GM21423 (cell line): ENCODE results near the gene CPED1.
"Not testable (repeated sequence)": the region's sequence is repeated elsewhere in the genome, so short reads cannot be mapped to it uniquely, and the experiment has no call there.

Experiments used
- ATAC-seq: cut with Tn5 transposase; IDR thresholded peaks from one replicate; pipeline ENCODE4 v1.9.1; 2021; ENCODE audit warnings: mild to moderate bottlenecking, moderate library complexity; ENCODE audit not compliant: unreplicated experiment

CPED1 gene

GRCh38 chr7:121167971-121168370, 179.5 kb downstream of the CPED1 start:
- ATAC-seq = no peak

DNA sequence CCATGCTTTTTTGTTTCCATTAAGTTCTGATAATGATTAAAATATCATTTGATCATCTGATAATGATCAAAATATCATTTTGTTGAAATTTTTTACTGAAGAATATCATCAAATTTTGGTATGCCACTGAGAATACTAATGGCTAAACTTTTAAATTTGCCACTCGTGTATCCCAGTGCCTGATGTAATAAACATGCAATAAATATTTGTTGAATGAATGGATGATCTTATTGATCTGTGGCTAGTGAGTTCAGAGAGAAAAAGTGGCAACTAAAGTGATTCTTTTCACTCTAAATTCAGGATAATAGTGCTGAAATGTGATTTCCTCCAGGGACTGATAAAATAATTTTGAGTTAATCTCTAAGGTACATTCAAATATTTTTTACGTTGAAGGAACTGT, 181.0 kb downstream of the CPED1 start:
- no peak for ATAC-seq

DNA sequence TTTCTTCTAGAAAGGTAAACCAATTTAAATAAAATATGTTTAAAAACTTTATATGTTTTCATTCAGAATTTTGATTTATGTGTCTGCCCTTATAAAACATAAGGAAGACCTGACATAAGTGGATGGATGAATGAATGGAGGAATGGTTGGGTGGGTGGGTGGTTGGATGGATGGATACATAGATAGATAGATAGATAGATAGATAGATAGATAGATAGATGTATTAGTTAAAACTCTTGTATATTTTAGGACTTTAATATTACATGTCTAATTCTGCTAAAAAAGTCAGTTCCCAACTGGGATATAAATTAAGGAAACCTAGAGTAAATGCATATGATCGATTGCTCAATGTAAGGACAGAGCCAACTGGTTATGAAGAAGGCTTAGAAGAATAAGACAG, 184.0 kb downstream of the CPED1 start:
- ATAC-seq = no peak

DNA sequence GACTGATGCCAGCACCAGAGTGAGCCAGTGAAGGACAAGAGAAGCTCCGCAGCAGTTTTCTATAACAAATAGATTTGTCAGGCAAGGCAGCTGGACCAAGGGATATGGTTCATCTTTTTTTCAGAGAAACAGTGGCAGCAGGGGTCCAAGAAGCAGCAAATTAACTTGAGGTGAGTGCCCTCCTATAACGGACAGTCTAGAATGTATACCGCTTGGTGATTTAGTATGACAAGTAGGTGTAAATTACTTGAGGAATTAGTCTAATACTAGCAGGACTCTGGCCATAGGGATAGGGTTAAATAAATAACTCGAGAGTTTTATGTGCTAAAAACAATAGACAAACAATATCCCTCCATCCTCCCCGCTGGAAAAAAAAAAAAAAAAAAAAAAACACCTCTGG, 187.3 kb downstream of the CPED1 start:
- no peak for ATAC-seq

DNA sequence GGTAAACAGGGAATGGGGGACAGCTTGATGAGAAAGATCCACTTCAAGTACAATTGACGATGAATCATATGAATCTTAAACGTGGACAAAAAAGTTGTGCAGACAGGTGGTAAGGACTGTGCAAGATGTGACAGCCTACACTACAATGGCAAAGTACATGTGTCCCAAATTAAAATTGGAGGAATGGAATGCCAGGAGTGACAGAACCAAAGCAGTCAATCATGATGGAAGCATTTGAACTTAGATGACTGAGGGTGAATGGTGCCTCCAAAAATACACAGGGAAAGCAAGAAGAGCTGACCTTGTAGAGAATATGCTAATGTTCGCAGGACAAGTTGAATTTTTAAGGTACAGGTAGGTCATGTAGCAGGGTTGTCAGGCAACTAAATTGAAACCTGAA, 189.9 kb downstream of the CPED1 start:
- ATAC-seq = no peak

DNA sequence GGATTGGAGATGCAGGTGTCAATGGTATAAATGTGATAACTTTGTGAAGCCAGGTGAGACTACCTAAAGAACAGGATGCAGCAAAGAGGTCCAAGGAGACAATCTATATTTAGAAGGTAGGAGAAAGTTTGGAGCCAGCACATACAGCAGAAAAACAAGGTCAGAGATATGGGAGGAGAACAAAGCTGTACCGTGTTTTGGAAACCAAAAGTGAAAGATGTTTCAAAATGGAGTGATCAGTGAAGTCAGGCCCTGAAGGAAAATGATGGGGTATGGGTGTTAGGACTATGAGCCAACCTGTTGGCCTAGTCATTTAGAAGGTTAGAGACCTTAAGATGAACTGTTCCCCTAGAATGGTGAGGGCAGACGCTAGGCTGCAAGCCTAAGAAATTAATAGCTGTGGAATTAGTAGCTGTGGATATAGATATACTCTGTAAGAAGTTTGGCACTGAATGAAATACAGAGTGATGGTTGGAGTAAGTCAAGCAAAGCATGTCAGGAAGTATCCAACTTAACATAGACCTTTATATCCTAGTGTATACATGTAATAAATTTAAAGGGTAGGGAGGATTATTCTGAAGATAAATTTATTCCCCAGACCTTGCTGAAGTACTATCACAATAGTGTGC, 190.5 kb downstream of the CPED1 start:
- peak; percentile 37 for ATAC-seq

DNA sequence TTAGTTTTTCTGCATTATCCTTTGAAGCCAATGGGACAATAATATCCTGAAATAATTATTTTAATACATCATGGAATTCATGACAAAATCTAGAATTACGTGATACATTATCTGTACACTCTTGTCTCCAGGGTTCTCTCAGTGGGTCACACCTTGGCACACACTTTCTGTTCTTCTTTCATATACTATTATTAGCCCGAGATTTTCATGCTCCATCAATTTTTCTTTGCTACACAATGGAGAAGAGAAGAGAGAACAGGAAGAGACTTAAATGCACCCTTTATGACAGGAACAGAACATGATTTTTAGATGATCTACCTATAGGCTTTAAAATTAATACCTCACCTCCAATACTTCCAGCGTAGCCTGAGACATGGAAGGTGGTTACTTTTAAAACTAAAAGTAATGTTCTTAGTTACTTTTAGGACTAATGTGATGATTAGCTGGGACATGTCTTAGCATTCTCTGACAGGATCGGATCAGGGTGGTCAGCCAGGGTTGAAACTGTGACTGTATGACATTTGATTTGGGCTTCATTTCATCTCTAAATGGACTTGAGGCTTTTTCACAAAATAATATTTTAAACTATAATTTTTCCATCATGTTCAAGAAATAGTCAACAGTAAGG, 192.0 kb downstream of the CPED1 start:
- ATAC-seq = peak; percentile 96

DNA sequence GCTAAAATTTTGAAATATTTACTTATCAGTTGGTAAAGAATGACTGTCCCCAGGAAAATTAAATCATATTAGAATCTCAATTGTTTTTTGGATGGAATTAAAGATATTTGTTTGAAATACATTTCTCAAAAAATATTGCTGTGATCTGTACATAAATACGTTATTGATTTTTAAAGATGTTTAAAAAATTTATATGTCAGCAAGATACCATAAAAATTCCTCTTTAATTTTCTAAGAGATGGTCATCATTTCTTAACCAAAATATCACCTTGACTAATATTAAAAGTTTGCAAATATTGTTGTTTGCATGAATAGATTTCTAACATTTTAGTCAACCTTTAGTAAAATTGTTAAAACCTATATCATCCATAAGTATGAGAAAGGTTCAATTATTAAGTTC, 192.8 kb downstream of the CPED1 start:
- ATAC-seq = no peak

DNA sequence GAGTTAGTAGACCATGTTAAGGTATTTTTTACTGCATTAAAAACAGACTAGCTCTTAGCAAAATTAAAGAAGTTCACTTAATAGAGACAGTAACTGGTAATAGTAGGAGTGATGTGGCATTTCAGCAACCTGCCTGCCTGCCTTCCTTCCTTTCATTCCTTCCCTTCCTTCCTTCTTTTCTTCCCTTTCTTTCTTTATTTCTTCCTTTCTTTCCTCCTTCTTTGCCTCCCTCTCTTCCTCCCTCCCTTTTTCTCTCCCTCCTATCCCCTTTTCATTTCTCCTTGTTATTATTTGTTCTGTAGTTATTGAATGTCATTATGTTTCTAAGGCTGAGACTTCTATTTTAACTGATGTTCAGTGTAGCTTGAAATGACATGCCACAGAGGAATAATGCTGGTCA, 193.8 kb downstream of the CPED1 start:
- ATAC-seq = no peak

DNA sequence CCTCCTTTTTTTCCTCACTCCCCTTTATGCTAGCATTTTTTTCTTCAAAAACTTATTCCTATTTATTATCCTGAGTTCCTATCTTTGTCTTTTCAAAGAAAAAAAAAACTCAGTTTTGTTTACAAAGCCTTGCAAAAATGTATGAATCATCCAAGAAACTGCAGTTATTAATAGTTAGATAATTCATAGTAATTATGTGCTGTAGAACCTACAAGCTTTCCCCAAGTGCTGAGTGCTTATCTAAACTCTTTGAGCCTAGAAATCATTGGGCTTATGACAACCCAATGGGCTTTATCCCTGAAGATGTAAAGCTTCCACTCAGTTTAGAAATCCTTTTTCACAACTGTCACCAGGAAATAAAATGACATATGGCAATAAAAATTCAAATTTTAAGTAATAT, 194.4 kb downstream of the CPED1 start:
- ATAC-seq = no peak

GRCh38 chr7:121183883-121184282, 195.4 kb downstream of the CPED1 start:
- ATAC-seq = not testable (repeated sequence)

GRCh38 chr7:121186746-121187145, 198.2 kb downstream of the CPED1 start:
- ATAC-seq = no peak

DNA sequence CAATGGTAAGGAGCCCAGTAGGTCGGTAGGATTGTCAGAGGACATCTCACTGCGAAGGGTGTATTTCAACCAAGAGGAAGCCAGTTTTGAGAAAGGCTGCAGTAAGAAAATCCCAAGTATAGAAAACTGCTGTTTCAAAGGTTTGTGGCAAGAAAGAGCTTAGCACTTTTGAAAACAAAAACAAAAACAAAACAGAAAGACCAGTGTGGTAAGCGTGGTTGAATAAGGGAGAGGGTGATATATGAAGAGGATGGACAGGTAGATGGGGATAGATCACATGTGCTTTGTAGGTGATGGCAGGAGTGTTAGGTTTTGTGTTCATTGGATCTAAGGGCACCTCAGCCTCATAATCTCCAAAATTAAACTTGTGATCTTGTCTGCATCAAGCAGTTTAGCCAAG, 198.7 kb downstream of the CPED1 start:
- ATAC-seq = peak; percentile 82

DNA sequence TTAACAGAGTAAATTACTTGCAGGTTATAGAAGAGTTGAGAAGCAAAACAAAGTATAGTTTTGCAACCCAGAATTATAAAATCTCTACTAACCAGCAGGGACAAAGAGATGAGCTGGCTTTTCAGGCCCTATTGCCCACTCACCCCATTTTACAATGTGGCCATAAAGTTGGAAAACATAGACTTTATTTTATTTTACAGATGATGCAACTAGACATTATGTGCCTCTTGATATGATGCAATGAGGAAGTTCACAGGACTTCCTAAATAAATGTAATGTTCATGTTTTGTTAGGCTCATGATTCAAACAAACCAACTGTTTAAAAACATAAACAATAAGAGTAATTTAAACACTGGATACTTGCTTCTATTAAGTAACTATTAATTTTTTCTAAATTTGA, 199.2 kb downstream of the CPED1 start:
- no peak for ATAC-seq

GRCh38 chr7:121192834-121193233, 204.3 kb downstream of the CPED1 start:
- no peak for ATAC-seq

DNA sequence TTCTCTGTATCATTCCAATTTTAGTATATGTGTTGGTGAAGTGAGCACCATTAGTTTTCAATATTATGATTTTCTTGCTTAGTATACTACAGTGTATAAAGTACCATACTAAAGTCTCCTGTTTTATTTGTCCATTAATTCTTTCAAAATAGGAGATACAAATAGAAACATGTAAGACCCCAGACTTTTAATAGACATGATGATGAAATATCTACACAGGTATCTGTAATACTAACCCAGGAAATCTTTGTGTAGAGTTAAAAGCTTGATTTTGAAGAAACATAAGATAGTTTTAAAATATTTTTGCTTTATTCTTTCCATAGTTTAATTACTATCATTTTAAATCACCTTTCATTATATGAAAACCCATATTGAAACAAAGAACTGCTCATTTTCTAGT, 206.5 kb downstream of the CPED1 start:
- ATAC-seq = no peak

GRCh38 chr7:121195874-121196273, 207.4 kb downstream of the CPED1 start:
- no peak for ATAC-seq

- ATAC-seq = no peak
Observed at GRCh38 chr7:121196286-121196685, 207.8 kb downstream of the CPED1 start.

DNA sequence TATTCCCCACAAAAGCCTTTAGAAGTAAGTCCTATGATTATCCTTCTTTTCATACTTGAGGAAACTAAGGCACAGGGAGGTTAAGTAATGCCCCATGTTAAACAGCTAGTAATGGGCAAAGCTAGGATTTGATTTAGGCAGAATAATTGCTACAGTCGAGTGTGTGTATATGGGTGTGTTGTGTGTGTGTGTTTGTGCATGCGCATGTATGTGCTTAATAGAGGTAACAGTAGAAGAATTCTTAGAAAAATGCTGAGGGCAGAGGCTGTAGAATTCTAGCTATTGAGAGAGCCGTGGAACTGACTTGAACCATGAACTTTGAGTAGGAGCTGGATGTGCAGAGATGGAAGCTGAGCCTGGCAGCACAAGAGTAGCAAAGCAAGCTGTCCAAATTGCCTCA, 208.9 kb downstream of the CPED1 start:
- no peak for ATAC-seq

DNA sequence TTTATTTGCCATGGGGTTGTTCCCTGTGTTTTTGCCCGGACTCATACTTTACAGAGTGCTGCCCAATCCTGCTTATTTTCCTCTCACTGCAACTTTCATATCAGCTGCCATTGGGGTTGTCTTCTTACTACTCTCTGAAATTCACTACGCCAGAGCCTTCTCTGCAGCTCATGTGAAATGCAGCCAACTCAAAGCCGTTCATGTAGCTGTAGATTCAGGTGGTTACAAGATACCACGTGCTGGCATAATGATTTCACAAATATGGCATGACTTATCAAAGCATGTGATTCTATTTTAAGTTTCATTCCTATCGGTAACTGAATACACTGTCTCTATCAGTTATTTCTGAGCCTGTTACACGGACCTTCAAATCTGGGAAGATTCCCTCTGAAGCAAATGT, 210.0 kb downstream of the CPED1 start:
- ATAC-seq = no peak

DNA sequence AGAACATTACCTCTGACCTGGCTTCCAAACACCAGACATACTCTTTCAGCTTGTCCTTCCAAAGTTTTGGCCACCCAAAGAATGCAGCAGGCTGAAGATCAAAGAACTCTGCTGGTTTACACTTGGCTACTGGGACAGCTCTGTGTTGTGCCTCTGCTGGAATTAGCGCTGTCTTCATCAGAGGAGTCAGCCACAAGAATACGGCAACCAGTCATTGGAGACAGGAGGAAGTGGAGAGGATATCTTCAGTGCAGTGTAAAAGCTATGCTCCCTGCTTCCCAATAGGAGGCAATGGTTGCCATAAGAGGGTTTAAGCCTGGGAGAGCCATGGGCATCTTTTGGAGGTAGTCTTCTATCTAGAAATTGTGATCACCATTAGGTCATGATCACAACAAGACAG, 213.6 kb downstream of the CPED1 start:
- ATAC-seq = no peak

DNA sequence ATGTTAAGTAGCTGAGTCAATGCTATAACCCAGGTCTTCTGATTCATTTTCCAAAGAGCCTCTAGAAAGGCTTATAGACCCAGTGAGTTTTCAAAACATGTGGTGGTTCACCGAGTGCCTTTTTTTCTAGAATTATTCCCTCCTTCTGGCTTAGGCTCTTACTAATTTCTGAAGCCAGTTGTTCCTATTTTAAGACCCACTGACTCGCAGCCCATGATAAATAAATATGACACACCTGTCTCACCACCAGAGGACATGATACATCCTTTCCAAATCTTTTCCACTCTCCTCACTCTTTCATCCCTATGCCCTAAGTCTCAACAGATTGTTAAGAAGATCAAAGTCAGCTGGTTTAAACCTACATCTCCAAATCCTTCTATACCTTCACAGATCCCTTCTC, 214.3 kb downstream of the CPED1 start:
- ATAC-seq = no peak

- ATAC-seq = no peak
Observed at GRCh38 chr7:121204537-121204936, 216.0 kb downstream of the CPED1 start.
